ENCODE measurements around the gene CTDSP2.

DNA sequence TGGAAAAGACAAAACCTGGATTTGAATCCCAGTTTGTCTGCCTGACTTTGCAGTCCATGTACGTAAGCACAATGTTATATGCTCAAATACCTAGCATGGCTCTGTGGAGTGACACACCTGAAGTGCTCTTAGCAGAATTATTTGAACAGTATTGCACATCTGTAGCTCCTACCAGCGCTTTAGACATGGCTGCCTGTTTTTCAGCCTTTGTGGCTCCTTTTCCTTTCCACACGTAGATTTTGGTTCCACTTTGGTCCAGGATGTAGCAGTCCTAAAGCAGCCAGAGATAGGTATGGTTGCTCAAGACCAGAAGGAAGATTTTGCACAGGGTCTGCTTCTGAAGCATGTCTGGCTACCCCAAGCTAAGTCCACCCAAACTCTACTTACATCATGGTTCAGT is 37.1 kb downstream of the CTDSP2 start:
- TF ChIP-seq, protein P1, sequence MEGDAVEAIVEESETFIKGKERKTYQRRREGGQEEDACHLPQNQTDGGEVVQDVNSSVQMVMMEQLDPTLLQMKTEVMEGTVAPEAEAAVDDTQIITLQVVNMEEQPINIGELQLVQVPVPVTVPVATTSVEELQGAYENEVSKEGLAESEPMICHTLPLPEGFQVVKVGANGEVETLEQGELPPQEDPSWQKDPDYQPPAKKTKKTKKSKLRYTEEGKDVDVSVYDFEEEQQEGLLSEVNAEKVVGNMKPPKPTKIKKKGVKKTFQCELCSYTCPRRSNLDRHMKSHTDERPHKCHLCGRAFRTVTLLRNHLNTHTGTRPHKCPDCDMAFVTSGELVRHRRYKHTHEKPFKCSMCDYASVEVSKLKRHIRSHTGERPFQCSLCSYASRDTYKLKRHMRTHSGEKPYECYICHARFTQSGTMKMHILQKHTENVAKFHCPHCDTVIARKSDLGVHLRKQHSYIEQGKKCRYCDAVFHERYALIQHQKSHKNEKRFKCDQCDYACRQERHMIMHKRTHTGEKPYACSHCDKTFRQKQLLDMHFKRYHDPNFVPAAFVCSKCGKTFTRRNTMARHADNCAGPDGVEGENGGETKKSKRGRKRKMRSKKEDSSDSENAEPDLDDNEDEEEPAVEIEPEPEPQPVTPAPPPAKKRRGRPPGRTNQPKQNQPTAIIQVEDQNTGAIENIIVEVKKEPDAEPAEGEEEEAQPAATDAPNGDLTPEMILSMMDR (IDR thresholded peaks at IDR 0.05): no peak
- TF ChIP-seq, protein P2, sequence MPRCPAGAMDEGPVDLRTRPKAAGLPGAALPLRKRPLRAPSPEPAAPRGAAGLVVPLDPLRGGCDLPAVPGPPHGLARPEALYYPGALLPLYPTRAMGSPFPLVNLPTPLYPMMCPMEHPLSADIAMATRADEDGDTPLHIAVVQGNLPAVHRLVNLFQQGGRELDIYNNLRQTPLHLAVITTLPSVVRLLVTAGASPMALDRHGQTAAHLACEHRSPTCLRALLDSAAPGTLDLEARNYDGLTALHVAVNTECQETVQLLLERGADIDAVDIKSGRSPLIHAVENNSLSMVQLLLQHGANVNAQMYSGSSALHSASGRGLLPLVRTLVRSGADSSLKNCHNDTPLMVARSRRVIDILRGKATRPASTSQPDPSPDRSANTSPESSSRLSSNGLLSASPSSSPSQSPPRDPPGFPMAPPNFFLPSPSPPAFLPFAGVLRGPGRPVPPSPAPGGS (IDR thresholded peaks at IDR 0.05): no peak
